Fibroblast of lung (primary cell): Measurements from ENCODE around the gene MYLK. TPM values are rescaled to one million over a fixed set of nuclear protein-coding genes. Genes with fewer than 3 reads are reported as not detected.

Experiments used
- DNase-seq, 2 donors: peaks; one replicate each; pipeline versions ENCODE4 v3.0.0 to v3.0.0-alpha.2; 2010; ENCODE audit warnings: low read depth in 2 of 2
- H2AFZ ChIP-seq: 2 replicates; pipeline ENCODE4 v1.5.1; 2012; ENCODE audit warnings: low read length, control low read depth, inconsistent platforms
- H3K27ac ChIP-seq: 2 replicates; pipeline ENCODE4 v1.5.1; 2011; ENCODE audit warnings: low read length, control low read depth; ENCODE audit not compliant: insufficient read depth
- H3K27me3 ChIP-seq: 2 replicates; pipeline ENCODE4 v1.5.1; 2011; ENCODE audit warnings: mild to moderate bottlenecking, low read length; ENCODE audit not compliant: control insufficient read depth, insufficient read depth
- H3K36me3 ChIP-seq: 2 replicates; pipeline ENCODE4 v1.5.1; 2011; ENCODE audit warnings: low read length; ENCODE audit not compliant: control insufficient read depth, insufficient read depth
- H3K4me1 ChIP-seq: 2 replicates; pipeline ENCODE4 v1.5.1; 2011; ENCODE audit warnings: low read length; ENCODE audit not compliant: control insufficient read depth, insufficient read depth; ENCODE audit errors: extremely low read depth
- H3K4me2 ChIP-seq: 2 replicates; pipeline ENCODE4 v1.5.1; 2011; ENCODE audit warnings: low read length, control low read depth; ENCODE audit not compliant: insufficient read depth; ENCODE audit errors: extremely low read depth
- H3K4me3 ChIP-seq, 4 experiments: fragments of 200-600 bp in 1 of 4; sonication (generic) in 1 of 4; replicated peaks in 1 of 4; 2 replicates each; pipeline ENCODE4 v1.5.1; 2011 to 2016; ENCODE audit warnings: low read length in 4 of 4, low read depth in 3 of 4, mild to moderate bottlenecking in 3 of 4, control low read depth in 2 of 4, inconsistent platforms in 1 of 4, mixed read lengths in 1 of 4; ENCODE audit not compliant: insufficient read depth in 1 of 4; ENCODE audit errors: control extremely low read depth in 1 of 4
- H3K79me2 ChIP-seq: 2 replicates; pipeline ENCODE4 v1.5.1; 2012; ENCODE audit warnings: mild to moderate bottlenecking, low read length, inconsistent platforms; ENCODE audit not compliant: control insufficient read depth, insufficient read depth
- H3K9ac ChIP-seq: 2 replicates; pipeline ENCODE4 v1.5.1; 2011; ENCODE audit warnings: mild to moderate bottlenecking, low read length, control low read depth; ENCODE audit not compliant: insufficient read depth
- H3K9me3 ChIP-seq: 2 replicates; pipeline ENCODE4 v1.5.1; 2012; ENCODE audit warnings: low read depth, low read length; ENCODE audit not compliant: control insufficient read depth, insufficient read depth
- H4K20me1 ChIP-seq: 2 replicates; pipeline ENCODE4 v1.5.1; 2011; ENCODE audit warnings: low read length; ENCODE audit not compliant: control insufficient read depth, insufficient read depth; ENCODE audit errors: extremely low read depth
- CTCF ChIP-seq, 2 donors: IDR thresholded peaks in 1 of 2; conservative IDR thresholded peaks in 1 of 2; 1 replicate in 1 of 2; 2 replicates in 1 of 2; pipeline ENCODE4 v1.5.1; 2011 to 2012; ENCODE audit warnings: low read length in 2 of 2, control low read depth in 1 of 2, inconsistent platforms in 1 of 2, low read depth in 1 of 2, mild to moderate bottlenecking in 1 of 2
- EZH2 ChIP-seq: IDR thresholded peaks from 2 replicates; pipeline ENCODE4 v1.5.1; 2012; ENCODE audit warnings: low read length, control low read depth, mild to moderate bottlenecking; ENCODE audit errors: missing control alignments
- polyA plus RNA-seq, 2 donors: library from polyadenylated mRNA; depleted of rRNA in 1 of 2; stranded (reverse) in 1 of 2; unstranded in 1 of 2; fragments of >200 nt; gene quantifications; 2 replicates each; pipeline ENCODE4 v1.2.1, GENCODE V29; 2011 to 2012; ENCODE audit warnings: missing spikeins in 1 of 2
- total RNA-seq: library from RNA; depleted of rRNA; stranded (reverse); fragments of >200 nt; gene quantifications from 2 replicates; pipeline ENCODE4 v1.2.1, GENCODE V29; 2014

The MYLK gene
- total and polyA plus RNA-seq, 2 donors (not counting 1 experiment from before 2014, with no cell fraction given), result 918 to 941 TPM

GRCh38 chr3:123733341-123733740 is 150.8 kb downstream of the MYLK start:
- TF ChIP-seq CTCF (conservative IDR thresholded peaks at IDR 0.05 in 1 of 2, IDR thresholded peaks at IDR 0.05 in 1 of 2; ENCODE audit: low read depth in 1 of 2, low read length in 2 of 2), result no peak
- no peak for TF ChIP-seq EZH2
- Histone ChIP-seq H3K9me3 (no peaks in the 10 kb centered on the region), H2AFZ (no peak overlapping the region), H3K27ac (peak overlapping the region; percentile 70), H3K4me3 (no peak overlapping the region), H4K20me1 (no peaks in the 10 kb centered on the region), H3K4me1 (peaks cover 29% of the 10 kb centered on the region), H3K79me2 (no peaks in the 10 kb centered on the region), H3K9ac (no peak overlapping the region), H3K4me2 (no peak overlapping the region), H3K36me3 (peaks cover 16% of the 10 kb centered on the region), H3K27me3 (no peaks in the 10 kb centered on the region)
- DNase-seq, result peak in 1 of 2 donors; percentile 37

GRCh38 chr3:123732447-123732846 is 151.7 kb downstream of the MYLK start:
- DNase-seq, result peak; percentile 90 to 93
- no peak overlapping the region for H2AFZ ChIP-seq
- no peak overlapping the region for H3K4me3 ChIP-seq
- no peaks in the 10 kb centered on the region for H4K20me1 ChIP-seq
- TF ChIP-seq EZH2, result no peak
- H3K36me3 ChIP-seq, result peaks cover 16% of the 10 kb centered on the region
- no peaks in the 10 kb centered on the region for H3K27me3 ChIP-seq
- peaks cover 36% of the 10 kb centered on the region for H3K4me1 ChIP-seq
- H3K4me2 ChIP-seq, result no peak overlapping the region
- H3K79me2 ChIP-seq, result no peaks in the 10 kb centered on the region
- no peaks in the 10 kb centered on the region for H3K9me3 ChIP-seq
- no peak overlapping the region for H3K9ac ChIP-seq
- peak overlapping the region; percentile 70 for H3K27ac ChIP-seq

GRCh38 chr3:123730829-123731228 is 153.3 kb downstream of the MYLK start:
- H3K4me1 ChIP-seq, result peaks cover 36% of the 10 kb centered on the region
- no peaks in the 10 kb centered on the region for H3K79me2 ChIP-seq
- no peak overlapping the region for H3K4me2 ChIP-seq
- TF ChIP-seq CTCF (conservative IDR thresholded peaks at IDR 0.05 in 1 of 2, IDR thresholded peaks at IDR 0.05 in 1 of 2; ENCODE audit: low read depth in 1 of 2, low read length in 2 of 2), result no peak
- TF ChIP-seq EZH2, result no peak
- DNase-seq, result no peak
- peaks cover 9% of the 10 kb centered on the region for H3K36me3 ChIP-seq
- no peaks in the 10 kb centered on the region for H4K20me1 ChIP-seq
- no peaks in the 10 kb centered on the region for H3K9me3 ChIP-seq
- no peaks in the 10 kb centered on the region for H3K27me3 ChIP-seq
- no peak overlapping the region for H2AFZ ChIP-seq
- no peak overlapping the region for H3K9ac ChIP-seq
- H3K27ac ChIP-seq, result no peak overlapping the region
- no peak overlapping the region for H3K4me3 ChIP-seq
